ENCODE data around the gene NMU. TPM values are rescaled to one million over a fixed set of nuclear protein-coding genes. Genes with fewer than 3 reads are reported as not detected.
"Not testable (repeated sequence)": the region's sequence is repeated elsewhere in the genome, so short reads cannot be mapped to it uniquely, and the experiment has no call there.

Gene NMU
- total RNA-seq, 1 experiment from 2014 or later: 28.5 TPM

GRCh38 chr4:55592014-55592413, 44.1 kb downstream of the NMU start, which contains the start of gene PDCL2:
Gene PDCL2, minus strand, starts transcription at chr4:55592245. Its CDS starts 136 bp downstream, at chr4:55592109.
- Histone ChIP-seq H3K27me3 (ENCODE audit: low read length) (no peaks in the 10 kb centered on the region), H3K4me2 (ENCODE audit: low read length) (no peak within 1 kb of the TSS), H3K9me2 (replicated peaks; ENCODE audit: low read length) (no peaks in the 10 kb centered on the region), H3K4me1 (ENCODE audit: insufficient read depth, low read length) (no peaks in the 10 kb centered on the region), H3K9ac (ENCODE audit: low read length) (no peak within 1 kb of the TSS), H3K36me3 (ENCODE audit: low read depth, low read length) (no peaks in the 10 kb centered on the region), H3K79me2 (ENCODE audit: low read length) (no peaks in the 10 kb centered on the region), H3K9me3 (ENCODE audit: low read length) (no peaks in the 10 kb centered on the region), H2AFZ (ENCODE audit: low read length) (no peak within 1 kb of the TSS), H3F3A (ENCODE audit: low read length, unreplicated experiment) (no peaks in the 10 kb centered on the region), H4K20me1 (ENCODE audit: low read length) (no peaks in the 10 kb centered on the region), H3K4me3 (ENCODE audit: low read length) (no peak within 1 kb of the TSS), H3K27ac (ENCODE audit: low read length) (no peak within 1 kb of the TSS)
- intact Hi-C loops (cut with micrococcal nuclease): no loop called here
- BruUV-seq (replicated peaks): no TSS peak
- DNase-seq: no peak
- CTCF ChIA-PET: no interaction called here
- TF ChIP-seq EZH2 (IDR thresholded peaks at IDR 0.05; ENCODE audit: low read length, unreplicated experiment): no peak
- TF ChIP-seq CTCF (conservative IDR thresholded peaks at IDR 0.05; ENCODE audit: low read depth, low read length): no peak
- TF ChIP-seq EZH2phosphoT487 (IDR thresholded peaks at IDR 0.05; ENCODE audit: borderline replicate concordance, low read length): no peak
- POLR2A ChIA-PET (ENCODE audit: unreplicated experiment): no interaction called here
- ATAC-seq: no peak

- no TSS peak for BruUV-seq (replicated peaks)
- intact Hi-C loops (cut with micrococcal nuclease): no loop called here
- CTCF ChIA-PET: no interaction called here
Measured at GRCh38 chr4:55588160-55588559, 47.9 kb downstream of the NMU start.

GRCh38 chr4:55582773-55583172, 53.3 kb downstream of the NMU start:
- H3K4me3 ChIP-seq (ENCODE audit: low read length); H3K9me3 ChIP-seq (ENCODE audit: low read length); DNase-seq; BruUV-seq (replicated peaks); H3K27me3 ChIP-seq (ENCODE audit: low read length); H3K36me3 ChIP-seq (ENCODE audit: low read depth, low read length); H3K27ac ChIP-seq (ENCODE audit: low read length); H3K4me2 ChIP-seq (ENCODE audit: low read length); H3F3A ChIP-seq (ENCODE audit: low read length, unreplicated experiment); H3K4me1 ChIP-seq (ENCODE audit: insufficient read depth, low read length); H3K9me2 ChIP-seq (replicated peaks; ENCODE audit: low read length); H3K79me2 ChIP-seq (ENCODE audit: low read length); POLR2A ChIA-PET (ENCODE audit: unreplicated experiment); CTCF ChIA-PET; intact Hi-C loops (cut with micrococcal nuclease); H2AFZ ChIP-seq (ENCODE audit: low read length); H4K20me1 ChIP-seq (ENCODE audit: low read length); ATAC-seq; H3K9ac ChIP-seq (ENCODE audit: low read length): not testable (repeated sequence)

More at GRCh38 chr4:55588160-55588559, 47.9 kb downstream of the NMU start:
- Histone ChIP-seq H3K79me2 (ENCODE audit: low read length) (no peaks in the 10 kb centered on the region), H3K27ac (ENCODE audit: low read length) (no peak overlapping the region), H3K4me3 (ENCODE audit: low read length) (no peak overlapping the region), H3F3A (ENCODE audit: low read length, unreplicated experiment) (no peaks in the 10 kb centered on the region), H3K9me2 (replicated peaks; ENCODE audit: low read length) (no peaks in the 10 kb centered on the region), H3K9ac (ENCODE audit: low read length) (no peak overlapping the region), H3K4me1 (ENCODE audit: insufficient read depth, low read length) (no peaks in the 10 kb centered on the region), H4K20me1 (ENCODE audit: low read length) (no peaks in the 10 kb centered on the region), H2AFZ (ENCODE audit: low read length) (no peak overlapping the region), H3K27me3 (ENCODE audit: low read length) (no peaks in the 10 kb centered on the region), H3K36me3 (ENCODE audit: low read depth, low read length) (no peaks in the 10 kb centered on the region; the same call in 1 of the 2 replicates), H3K9me3 (ENCODE audit: low read length) (peaks cover 7% of the 10 kb centered on the region), H3K4me2 (ENCODE audit: low read length) (no peak overlapping the region)
- no peak for ATAC-seq
- POLR2A ChIA-PET (ENCODE audit: unreplicated experiment): no interaction called here
- no peak for DNase-seq
- no peak for TF ChIP-seq EZH2phosphoT487 (IDR thresholded peaks at IDR 0.05; ENCODE audit: borderline replicate concordance, low read length)
- no peak for TF ChIP-seq CTCF (conservative IDR thresholded peaks at IDR 0.05; ENCODE audit: low read depth, low read length)
- TF ChIP-seq EZH2 (IDR thresholded peaks at IDR 0.05; ENCODE audit: low read length, unreplicated experiment): no peak
